ENCODE data around the gene WDR72. TPM values are rescaled to one million over a fixed set of nuclear protein-coding genes. Genes with fewer than 3 reads are reported as not detected.

Gene WDR72
- total RNA-seq, 4 donors from 2014 or later = 87.7 to 110 (median 98.6) TPM

DNA sequence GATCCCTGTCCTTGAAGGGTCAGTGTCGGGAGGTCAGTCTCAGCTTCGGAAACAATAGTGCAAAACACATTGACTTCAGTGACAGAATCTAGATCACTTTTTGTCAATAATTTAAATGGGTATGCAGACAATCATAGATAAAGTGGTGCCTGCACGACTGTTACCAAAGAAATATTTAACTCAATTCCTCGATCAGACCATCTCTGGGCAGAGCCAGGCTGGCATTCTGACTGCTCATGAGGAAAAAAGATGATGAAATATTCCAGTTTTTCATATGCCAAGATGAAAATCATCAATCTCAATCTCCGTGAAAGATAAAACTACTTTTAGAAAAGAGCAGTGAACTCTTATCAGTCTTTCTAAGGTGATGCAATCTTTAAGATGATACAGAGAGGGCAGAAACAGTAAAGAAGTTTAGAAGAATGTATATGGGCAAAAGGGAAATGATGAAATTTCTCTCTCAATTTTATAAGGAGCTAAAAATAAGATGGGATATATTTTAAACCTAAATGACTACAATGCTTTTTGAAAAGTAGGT lies 169.9 kb downstream of the WDR72 start:
- Histone ChIP-seq H3K4me1 (no peaks in the 10 kb centered on the region), H3K27me3 (no peaks in the 10 kb centered on the region), H3K27ac (no peak overlapping the region), H3K9me3 (no peaks in the 10 kb centered on the region), H3K4me3 (replicated peaks in 1 of 3) (no peak overlapping the region), H3K36me3 (no peaks in the 10 kb centered on the region)
- no peak for DNase-seq
- WGBS, 2 donors = 80 to 88% methylated on average over 5 of the region's 5 CpGs
- intact Hi-C loops (cut with DNase I) = no loop called here
- no peak for TF ChIP-seq POLR2A (IDR thresholded peaks at IDR 0.05)
- TF ChIP-seq, protein P1, sequence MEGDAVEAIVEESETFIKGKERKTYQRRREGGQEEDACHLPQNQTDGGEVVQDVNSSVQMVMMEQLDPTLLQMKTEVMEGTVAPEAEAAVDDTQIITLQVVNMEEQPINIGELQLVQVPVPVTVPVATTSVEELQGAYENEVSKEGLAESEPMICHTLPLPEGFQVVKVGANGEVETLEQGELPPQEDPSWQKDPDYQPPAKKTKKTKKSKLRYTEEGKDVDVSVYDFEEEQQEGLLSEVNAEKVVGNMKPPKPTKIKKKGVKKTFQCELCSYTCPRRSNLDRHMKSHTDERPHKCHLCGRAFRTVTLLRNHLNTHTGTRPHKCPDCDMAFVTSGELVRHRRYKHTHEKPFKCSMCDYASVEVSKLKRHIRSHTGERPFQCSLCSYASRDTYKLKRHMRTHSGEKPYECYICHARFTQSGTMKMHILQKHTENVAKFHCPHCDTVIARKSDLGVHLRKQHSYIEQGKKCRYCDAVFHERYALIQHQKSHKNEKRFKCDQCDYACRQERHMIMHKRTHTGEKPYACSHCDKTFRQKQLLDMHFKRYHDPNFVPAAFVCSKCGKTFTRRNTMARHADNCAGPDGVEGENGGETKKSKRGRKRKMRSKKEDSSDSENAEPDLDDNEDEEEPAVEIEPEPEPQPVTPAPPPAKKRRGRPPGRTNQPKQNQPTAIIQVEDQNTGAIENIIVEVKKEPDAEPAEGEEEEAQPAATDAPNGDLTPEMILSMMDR (IDR thresholded peaks at IDR 0.05) = no peak

DNA sequence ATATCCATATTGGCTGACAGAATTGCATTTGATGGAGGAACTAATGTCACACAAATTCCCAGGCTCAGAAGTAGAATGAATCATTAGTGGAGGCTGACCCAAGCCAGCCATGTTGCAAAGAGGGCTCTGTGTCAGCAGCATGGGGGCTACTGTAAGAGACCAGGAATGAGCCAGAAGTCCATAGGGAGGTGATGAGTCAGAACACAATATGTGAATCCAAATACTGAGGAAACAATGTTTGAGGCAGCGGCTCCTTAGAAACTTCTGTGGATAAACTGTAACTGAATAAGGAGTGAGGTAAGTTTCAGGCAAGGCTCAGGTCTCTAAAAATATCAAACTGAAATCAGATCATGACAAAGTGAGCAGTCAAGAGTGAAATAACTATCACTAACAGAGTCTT lies 170.7 kb downstream of the WDR72 start:
- TF ChIP-seq, protein P1 (IDR thresholded peaks at IDR 0.05) = no peak
- no peak for TF ChIP-seq POLR2A (IDR thresholded peaks at IDR 0.05)
- Histone ChIP-seq H3K36me3 (no peaks in the 10 kb centered on the region), H3K9me3 (no peaks in the 10 kb centered on the region), H3K4me3 (replicated peaks in 1 of 3) (no peak overlapping the region), H3K27me3 (no peaks in the 10 kb centered on the region), H3K27ac (no peak overlapping the region), H3K4me1 (no peaks in the 10 kb centered on the region)
- 83 to 97% methylated on average over 1 of the region's 1 CpG for WGBS, 2 donors
- DNase-seq = no peak
- intact Hi-C loops (cut with DNase I) = no loop called here

DNA sequence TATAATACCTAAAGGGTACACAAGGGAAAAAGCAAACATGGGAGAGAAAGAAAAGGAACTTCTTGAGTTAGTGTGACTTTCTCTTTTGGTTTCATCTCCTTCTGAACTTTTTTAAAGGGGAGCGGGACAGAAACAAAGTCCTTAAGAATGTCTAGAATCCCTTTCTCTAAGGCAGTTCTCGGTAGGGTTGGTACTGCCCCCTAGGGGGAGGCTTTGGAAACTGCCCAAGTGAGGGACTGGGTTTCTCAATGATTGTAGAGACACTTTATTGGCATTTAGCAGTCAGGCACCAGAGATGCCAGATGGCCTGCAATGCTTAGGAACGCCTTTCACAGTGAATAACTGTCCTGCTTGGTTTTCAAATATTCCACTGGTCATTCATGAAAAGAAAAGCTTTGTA lies 172.7 kb downstream of the WDR72 start:
- Histone ChIP-seq H3K4me1 (no peaks in the 10 kb centered on the region), H3K9me3 (no peaks in the 10 kb centered on the region), H3K27me3 (no peaks in the 10 kb centered on the region), H3K4me3 (replicated peaks in 1 of 3) (no peak overlapping the region), H3K36me3 (no peaks in the 10 kb centered on the region), H3K27ac (no peak overlapping the region)
- DNase-seq = peak; percentile 14 to 38
- 64 to 65% methylated on average over 3 of the region's 3 CpGs for WGBS, 2 donors
- intact Hi-C loops (cut with DNase I) = no loop called here
- TF ChIP-seq, protein P1 (IDR thresholded peaks at IDR 0.05) = peak in 1 of 6 experiments; percentile 36
- TF ChIP-seq POLR2A (IDR thresholded peaks at IDR 0.05) = no peak

DNA sequence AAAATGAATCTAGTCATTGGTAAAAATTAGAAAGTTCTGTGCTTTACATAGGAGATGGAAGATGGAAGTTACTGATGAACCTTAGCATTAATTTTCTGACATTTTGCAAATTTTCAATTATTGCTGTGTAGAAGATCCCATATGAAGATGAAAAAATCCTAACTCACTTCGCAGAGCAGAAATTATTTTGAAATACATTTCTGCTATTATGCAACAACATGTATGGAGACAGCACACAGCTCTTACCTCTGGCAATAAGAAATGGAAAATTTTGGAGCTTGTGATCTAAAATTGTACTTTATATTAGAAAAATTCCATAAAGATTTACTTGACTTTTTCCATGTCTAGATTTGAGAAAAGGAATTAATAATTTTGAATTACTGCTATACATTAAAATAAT lies 177.9 kb downstream of the WDR72 start:
- TF ChIP-seq, protein P1 (IDR thresholded peaks at IDR 0.05) = no peak
- no peak for TF ChIP-seq POLR2A (IDR thresholded peaks at IDR 0.05)
- WGBS, 2 donors = 87 to 92% methylated on average over 1 of the region's 1 CpG
- intact Hi-C loops (cut with DNase I) = no loop called here
- Histone ChIP-seq H3K9me3 (no peaks in the 10 kb centered on the region), H3K4me1 (no peaks in the 10 kb centered on the region), H3K27me3 (no peaks in the 10 kb centered on the region), H3K4me3 (replicated peaks in 1 of 3) (no peak overlapping the region), H3K36me3 (no peaks in the 10 kb centered on the region), H3K27ac (no peak overlapping the region)
- no peak for DNase-seq

DNA sequence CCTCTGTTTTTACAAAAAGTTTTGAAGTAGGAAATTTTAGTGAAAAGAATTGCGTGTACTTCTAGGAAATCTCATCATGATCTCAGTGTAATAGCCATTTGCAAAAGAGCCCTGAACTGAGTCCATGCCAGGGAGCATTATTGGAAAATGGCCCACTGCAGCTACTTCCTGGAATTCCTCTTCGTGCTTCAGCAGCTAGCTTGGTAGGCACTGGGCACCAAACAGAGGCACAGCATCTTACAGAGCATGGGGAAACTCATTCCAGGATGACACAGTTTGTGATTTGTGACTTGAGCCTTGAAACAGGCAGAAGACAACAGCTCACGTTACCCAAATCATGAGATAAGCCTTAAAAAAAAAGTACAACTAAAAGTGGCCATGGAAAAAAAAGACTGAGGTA lies 179.1 kb downstream of the WDR72 start:
- no peak overlapping the region for H3K4me3 ChIP-seq (replicated peaks in 1 of 3)
- WGBS, 2 donors = 20 to 21% methylated on average over 3 of the region's 3 CpGs

More for the DNA sequence above, 179.1 kb downstream of the WDR72 start:
- peak overlapping the region in 1 of 3 donors; percentile 48 for H3K27ac ChIP-seq
- intact Hi-C loops (cut with DNase I) = no loop called here
- H3K9me3 ChIP-seq = no peaks in the 10 kb centered on the region
- H3K4me1 ChIP-seq = no peaks in the 10 kb centered on the region
- H3K36me3 ChIP-seq = no peaks in the 10 kb centered on the region
- DNase-seq = peak; percentile 80 to 85
- no peaks in the 10 kb centered on the region for H3K27me3 ChIP-seq
- TF ChIP-seq, protein P1 (IDR thresholded peaks at IDR 0.05) = no peak
- no peak for TF ChIP-seq POLR2A (IDR thresholded peaks at IDR 0.05)
